ENCODE measurements around the gene DNAH3. TPM values are rescaled to one million over a fixed set of nuclear protein-coding genes. Genes with fewer than 3 reads are reported as not detected.
"Not testable (repeated sequence)": the region's sequence is repeated elsewhere in the genome, so short reads cannot be mapped to it uniquely, and the experiment has no call there.

The DNAH3 gene
- total RNA-seq, 2 donors from 2014 or later, result 0.21 TPM; not detected in 1

DNA sequence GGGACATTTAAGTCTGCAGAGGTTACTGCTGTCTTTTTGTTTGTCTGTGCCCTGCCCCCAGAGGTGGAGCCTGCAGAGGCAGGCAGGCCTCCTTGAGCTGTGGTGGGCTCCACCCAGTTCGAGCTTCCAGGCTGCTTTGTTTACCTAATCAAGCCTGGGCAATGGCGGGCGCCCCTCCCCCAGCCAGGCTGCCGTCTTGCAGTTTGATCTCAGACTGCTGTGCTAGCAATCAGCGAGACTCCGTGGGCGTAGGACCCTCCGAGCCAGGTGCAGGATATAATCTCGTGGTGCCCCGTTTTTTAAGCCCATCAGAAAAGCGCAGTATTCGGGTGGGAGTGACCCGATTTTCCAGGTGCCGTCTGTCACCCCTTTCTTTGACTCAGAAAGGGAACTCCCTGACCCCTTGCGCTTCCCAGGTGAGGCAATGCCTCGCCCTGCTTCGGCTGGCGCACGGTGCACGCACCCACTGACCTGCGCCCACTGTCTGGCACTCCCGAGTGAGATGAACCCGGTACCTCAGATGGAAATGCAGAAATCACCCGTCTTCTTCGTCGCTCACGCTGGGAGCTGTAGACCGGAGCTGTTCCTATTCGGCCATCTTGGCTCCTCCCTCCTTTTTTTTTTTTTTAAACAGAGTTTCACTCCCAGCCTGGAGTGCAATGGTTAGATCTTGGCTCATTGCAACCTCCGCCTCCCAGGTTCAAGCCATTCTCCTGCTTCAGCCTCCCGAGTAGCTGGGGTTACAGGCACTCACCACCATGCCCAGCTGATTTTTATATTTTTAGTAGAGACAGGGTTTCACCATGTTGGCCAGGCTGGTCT, 102.3 kb downstream of the DNAH3 start:
- intact Hi-C loops (cut with DNase I); ATAC-seq; DNase-seq: not testable (repeated sequence)

DNA sequence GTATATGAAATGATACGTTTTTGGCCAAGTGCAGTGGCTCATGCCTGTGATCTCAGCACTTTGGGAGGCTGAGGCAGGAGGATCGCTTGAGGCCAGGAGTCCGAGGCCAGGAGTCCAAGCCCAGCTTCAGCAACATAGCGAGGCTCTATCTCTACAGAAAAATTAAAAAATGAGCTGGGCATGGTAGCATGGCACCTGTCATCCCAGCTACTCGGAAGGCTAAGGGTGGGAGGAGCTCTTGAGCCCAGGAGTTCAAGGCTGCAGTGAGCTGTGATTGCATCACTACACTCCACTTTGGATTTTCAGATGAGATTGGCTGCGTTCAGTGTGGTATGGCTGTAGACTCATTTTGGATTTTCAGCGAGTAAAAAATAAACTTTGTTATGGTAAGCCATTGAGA, 112.4 kb downstream of the DNAH3 start:
- no peak for DNase-seq
- intact Hi-C loops (cut with DNase I), result no loop called here
- no peak for ATAC-seq

DNA sequence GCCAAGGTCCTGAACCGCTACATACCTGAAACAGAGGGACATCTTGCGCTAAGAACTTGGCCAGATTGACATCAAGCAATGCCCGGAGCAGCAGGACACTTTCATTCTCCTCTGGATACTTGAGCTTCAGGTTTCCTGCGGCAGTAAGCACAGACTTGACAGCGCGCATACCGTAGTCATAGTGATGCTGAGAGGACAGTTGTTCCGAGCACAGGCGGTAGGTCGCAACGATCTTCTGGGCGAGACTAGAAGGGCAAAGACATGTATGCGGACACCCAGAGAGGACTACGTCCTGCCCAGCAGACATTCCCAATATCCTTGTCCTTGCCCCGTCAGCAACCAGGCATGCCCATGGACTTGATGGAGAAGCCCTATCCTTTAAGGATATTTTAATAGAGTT, 112.9 kb downstream of the DNAH3 start:
- no peak for ATAC-seq
- DNase-seq, result no peak

DNA sequence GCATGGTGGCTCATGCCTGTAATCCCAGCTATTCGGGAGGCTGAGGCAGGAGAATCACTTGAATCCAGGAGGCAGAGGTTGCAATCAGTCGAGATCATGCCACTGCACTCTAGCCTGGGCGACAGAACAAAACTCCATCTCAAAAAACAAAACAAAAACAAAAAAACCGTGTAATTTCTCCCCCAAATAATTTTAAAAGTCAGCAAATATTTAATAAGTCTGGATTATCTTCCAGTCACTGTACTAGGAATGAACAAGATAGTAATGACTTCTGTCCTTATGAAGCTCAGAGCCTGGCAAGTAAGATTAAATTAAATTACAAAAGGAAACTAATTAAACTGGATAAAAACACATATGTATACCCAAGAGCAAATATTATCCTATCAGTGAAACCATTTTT, 113.5 kb downstream of the DNAH3 start:
- ATAC-seq, result no peak
- intact Hi-C loops (cut with DNase I), result no loop called here
- DNase-seq, result no peak

More for the DNA sequence above, 112.9 kb downstream of the DNAH3 start:
- intact Hi-C loops (cut with DNase I), result no loop called here

DNA sequence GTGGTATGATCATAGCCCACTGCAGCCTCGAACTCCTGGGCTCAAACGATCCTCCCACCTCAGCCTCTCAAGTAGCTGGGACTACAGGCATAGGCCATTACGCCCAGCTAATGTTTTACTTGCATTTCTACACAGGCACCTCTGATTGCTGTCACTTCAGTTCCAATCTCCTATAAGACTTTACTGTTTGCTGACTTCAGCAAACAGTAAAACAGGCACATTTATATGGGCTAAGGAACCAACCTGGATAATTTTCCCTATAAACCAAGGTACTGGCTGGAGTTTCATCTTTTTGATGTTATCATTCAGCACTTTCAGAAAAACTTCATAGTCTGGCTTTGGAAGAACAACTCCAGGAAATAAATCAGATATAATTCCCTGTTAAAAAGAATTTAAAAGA, 114.2 kb downstream of the DNAH3 start:
- DNase-seq, result no peak
- ATAC-seq, result no peak
- intact Hi-C loops (cut with DNase I), result no loop called here

DNA sequence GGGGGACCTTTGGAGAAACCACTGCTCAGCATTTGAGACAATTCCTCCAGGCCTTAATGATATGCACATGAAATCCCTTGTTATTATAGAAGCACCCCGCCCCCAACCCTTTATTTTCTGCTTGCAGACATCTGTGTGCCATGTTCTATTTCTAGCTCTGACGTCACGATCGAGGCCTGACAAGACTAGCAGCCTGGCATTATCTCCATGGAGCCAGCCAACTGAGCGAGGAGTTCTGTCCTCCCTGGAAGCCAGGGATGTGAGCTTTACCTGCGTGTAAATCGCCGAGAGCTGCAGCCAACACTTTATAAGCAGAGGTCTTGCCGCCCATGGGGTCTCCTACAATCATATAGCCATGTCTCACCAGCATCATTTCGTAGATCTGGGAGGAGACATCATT, 116.9 kb downstream of the DNAH3 start:
- peak; percentile 62 to 86 for ATAC-seq
- DNase-seq, result peak; percentile 39
- intact Hi-C loops (cut with DNase I), result no loop called here

DNA sequence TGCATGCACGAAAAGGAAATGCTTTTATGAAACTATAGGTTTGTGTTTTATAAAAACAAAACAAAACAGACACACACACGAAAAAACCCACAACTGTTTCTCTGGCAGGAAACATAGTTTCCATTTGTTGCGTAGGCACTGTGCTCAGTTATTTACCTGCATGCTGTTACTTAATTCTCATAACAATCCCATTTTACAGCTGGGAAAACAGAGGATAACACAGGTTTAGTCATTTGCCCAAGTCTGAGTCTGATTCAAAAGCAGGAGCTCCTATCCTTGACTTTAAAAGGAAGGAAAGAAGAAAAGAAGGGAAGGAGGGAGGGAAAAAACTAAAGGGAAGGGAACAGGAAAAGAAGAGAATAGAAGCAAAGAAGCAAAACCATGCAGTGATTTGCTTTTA, 117.4 kb downstream of the DNAH3 start:
- intact Hi-C loops (cut with DNase I), result no loop called here
- no peak for ATAC-seq
- DNase-seq, result no peak

DNA sequence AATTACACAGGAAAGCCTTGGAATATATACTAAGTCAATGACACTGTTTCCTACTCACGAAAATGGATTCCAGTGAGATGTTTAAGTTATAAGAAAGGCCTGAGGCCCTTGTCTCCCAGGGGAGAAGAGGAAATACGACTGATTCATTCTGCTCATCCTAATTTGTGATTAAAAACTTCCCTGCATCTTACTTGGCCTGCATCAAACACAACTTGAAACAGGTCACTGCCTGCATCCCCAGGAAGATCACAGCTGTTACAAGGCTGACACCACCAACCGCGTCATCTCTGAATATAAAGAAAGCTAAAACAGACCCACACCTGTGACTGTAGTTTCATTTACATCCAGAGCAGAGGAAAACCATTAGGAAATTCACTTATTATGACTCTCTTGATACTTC, 121.9 kb downstream of the DNAH3 start:
- no peak for ATAC-seq
- DNase-seq, result no peak
- intact Hi-C loops (cut with DNase I), result no loop called here

DNA sequence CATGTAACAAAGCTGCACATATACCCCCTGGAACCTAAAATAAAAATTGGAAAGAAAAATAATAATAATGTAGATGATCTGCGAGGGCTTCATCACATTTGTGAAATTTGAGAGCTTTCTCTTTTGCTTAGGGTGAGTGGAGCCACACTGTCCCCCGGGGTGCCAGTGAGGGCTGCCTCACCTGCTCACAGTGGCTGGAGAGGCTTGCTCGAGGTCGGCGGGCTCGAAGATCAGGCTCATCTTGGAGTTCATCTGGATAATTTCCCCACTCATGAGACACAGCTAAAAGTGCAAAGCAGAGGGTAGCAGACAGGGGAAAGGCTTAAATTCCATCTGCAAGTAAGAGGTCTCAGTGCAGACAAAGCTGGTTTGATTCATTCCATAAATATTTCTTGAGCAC, 123.8 kb downstream of the DNAH3 start:
- ATAC-seq, result no peak
- no peak for DNase-seq
- intact Hi-C loops (cut with DNase I), result no loop called here

DNA sequence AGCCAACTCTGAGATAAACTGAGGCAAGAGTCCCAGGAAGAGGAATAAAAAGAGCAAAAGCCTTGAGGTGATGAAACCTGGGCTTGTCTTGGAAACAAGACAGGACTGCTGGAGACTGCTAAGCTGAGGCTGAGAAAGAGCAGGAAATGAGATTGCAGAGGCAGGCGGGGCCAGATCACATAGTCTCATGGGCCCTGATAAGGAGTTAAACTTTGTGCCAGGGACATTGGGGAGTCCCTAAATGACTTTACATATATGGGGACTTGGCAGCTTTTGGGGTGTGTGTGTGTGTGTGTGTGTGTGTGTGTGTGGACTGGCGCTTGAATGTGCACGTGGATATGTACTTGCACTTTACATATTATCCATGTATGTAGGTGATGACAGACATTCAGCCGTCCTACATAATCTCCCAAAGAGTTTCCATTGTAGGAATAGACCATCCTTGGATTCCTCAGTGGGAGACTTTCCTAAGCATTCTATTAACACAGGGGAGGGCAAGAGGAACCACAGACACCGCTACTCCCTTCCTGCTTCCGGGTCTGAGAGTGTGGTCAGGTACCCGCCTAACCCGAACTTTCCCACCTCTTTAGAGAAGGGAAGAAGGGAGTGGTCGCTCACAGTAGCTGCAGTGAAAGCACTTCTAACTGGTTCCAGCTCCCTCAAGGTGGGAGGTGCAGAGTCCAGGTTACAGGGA, 127.0 kb downstream of the DNAH3 start:
- DNase-seq, result peak; percentile 53
- peak; percentile 67 to 74 for ATAC-seq
- intact Hi-C loops (cut with DNase I), result no loop called here

DNA sequence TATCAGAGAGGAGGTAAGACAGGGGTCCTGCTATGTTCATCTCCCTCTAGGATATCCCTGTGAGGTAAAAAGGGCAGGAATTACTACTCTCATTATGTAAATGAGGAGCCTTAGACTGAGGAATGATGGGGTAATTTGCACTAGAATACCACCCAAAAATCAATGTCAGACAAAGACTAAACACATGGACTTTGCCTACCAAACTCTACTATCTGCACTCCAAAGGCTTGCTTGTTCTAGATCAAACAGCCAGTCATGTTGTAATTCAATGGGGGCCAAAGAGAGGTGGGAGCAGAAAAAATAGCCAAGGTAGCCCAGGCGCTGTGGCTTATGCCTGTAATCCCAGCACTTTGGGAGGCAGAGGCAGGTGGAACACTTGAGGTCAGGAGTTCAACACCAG, 129.3 kb downstream of the DNAH3 start:
- intact Hi-C loops (cut with DNase I), result no loop called here

DNA sequence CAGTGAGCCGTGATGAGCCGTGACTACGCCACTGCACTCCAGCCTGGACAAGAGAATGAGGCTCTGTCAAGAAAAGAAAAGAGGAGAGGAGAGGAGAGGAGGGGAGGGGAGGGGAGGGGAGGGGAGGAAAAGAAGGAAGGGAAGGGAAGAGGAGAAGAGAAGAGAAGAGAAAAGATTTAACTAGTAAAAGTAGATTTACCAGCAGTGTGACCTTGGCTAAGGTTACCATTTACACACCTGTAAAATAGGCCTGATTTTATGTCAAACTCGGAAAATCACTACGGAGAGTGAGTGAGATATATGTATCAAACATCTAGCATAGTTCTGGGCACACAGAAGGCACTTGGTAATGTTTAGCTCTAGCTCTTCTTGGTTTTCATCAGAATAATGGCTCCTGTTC, 140.8 kb downstream of the DNAH3 start:
- intact Hi-C loops (cut with DNase I), result no loop called here
- DNase-seq (no peak), ATAC-seq (no peak)

More for the DNA sequence above, 129.3 kb downstream of the DNAH3 start:
- ATAC-seq (no peak), DNase-seq (no peak)

DNA sequence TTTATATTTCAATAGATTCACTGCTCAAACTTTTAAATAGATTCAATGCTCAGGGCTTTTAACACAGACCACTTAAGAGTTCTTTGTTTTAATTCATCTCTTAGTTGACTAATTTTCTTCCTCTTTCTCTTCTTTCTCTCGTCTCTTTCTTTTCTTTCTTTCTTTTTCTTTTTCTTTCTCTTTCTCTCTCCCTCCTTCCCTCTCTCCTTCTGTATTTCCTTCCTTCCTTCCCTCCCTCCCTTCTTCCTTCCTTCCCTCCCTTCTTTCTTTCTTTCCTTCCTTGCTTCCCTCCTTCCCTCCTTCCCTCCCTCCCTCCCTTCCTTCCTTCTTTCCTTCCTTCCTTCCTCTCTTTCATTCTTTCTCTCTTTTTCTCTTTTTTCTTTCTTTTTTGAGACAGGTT, 145.6 kb downstream of the DNAH3 start:
- ATAC-seq (no peak), DNase-seq (no peak)
- intact Hi-C loops (cut with DNase I), result no loop called here

DNA sequence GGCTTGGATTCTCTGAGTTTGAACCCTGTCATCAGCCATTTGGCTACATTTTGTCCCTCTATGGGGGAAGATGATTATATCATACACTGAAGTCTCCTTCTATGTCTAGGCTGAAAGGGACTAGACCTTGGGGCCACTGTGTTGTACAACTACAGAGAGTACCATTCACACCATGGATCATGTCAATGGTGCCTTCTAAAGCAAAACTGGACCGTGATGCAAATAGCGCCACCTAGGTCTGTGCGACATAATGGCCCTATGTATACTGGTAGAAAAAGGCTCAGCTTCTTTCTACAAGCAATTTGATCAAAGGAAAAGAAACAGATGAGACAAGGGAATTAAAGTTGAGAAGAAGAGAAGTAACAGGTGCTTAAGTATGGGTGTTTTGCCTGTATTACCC, 149.4 kb downstream of the DNAH3 start:
- ATAC-seq (no peak), DNase-seq (peak; percentile 23)
- intact Hi-C loops (cut with DNase I), result no loop called here

DNA sequence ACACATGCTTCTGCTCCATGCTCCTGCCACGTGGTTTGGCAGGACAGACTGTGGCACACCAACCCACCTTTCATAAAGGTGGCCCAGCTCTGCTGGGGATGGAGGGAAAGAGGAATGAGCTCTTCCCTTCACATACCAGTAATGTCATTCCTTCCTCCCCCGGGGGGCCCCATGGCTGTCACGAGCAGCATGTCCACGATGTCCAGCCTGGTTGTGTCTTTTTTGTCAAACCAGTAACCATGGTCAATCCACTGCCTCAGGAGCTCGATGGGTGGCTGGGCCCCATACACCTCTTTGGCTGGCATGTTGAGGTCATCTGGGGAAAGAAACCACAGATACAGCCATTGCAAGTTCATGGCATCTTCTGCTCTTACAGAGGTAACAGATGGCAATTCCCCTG, 153.5 kb downstream of the DNAH3 start:
- intact Hi-C loops (cut with DNase I), result no loop called here
- no peak for ATAC-seq

DNA sequence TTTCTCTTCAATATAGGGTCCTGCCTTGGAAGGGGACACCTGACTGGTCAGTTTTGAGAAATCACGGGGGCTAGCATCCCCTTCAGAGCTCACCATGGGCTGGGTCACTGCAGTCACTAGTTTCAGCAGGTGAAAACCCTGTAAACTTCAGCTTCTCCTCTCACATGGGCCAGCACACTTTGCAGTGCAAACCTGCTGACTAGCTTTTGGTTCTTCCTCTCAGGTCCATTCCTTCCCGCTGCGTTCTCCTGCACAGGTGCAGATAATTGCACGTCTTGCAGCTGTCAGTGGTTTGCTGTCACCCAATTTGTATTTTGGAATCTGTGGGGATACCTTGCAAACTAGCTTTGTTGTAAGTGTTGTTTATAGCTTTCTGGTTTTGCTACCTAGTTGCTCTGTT, 154.9 kb downstream of the DNAH3 start:
- intact Hi-C loops (cut with DNase I), result no loop called here
- DNase-seq, result no peak
- ATAC-seq, result no peak

More for the DNA sequence above, 153.5 kb downstream of the DNAH3 start:
- no peak for DNase-seq

DNA sequence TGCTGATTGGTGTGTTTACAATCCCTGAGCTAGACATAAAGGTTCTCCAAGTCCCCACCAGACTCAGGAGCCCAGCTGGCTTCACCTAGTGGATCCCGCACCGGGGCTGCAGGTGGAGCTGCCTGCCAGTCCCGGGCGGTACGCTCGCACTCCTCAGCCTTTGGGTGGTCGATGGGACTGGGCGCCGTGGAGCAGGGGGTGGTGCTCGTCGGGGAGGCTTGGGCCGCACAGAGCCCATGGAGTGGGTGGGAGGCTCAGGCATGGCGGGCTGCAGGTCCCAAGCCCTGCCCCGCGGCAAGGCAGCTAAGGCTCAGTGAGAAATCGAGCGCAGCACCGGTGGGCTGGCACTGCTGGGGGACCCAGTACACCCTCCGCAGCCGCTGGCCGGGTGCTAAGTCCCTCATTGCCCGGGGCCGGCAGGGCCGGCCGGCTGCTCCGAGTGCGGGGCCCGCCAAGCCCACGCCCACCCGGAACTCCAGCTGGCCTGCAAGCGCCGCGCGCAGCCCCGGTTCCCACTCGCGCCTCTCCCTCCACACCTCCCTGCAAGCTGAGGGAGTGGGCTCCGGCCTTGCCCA, 161.1 kb downstream of the DNAH3 start:
- DNase-seq; ATAC-seq; intact Hi-C loops (cut with DNase I): not testable (repeated sequence)

DNA sequence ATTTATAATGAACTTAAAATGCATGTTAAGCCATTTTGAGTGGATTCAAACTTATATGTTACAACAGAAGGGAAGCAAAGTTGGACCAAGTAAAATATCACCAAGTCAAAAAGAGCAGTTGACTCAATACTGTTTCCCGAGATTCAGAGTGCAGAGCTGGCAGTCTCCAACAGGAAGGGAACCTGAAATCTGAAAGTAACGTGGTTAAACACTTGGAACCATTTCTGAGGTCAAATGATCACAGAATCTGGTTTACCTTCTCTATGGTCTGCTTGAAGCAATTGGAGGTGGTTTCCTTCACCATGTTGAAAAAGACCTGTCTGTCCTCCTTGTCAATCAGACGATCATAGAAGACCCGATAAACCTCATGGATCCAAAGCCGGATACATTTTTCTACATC, 163.6 kb downstream of the DNAH3 start:
- DNase-seq (no peak), ATAC-seq (no peak)
- intact Hi-C loops (cut with DNase I), result no loop called here

DNA sequence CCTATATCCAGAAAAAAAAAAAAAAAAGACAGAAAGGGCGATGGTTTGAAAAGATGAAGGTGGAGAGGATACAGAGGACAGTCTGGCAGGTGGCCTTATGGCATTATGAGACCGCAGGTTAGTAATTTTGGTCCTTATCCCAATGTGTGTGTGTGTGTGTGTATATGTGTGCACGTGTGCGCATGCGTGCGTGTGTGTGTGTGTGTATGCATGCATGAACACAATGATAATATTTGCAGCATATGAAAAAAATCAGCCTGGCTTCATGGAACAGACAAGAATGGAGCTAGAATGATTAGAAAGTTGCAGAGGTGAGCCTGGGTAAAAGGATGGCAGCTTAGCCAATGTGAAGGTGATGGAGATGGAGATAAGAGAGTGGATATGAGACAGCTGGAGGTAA, 166.6 kb downstream of the DNAH3 start:
- no peak for DNase-seq
- ATAC-seq, result no peak
- intact Hi-C loops (cut with DNase I), result no loop called here

DNA sequence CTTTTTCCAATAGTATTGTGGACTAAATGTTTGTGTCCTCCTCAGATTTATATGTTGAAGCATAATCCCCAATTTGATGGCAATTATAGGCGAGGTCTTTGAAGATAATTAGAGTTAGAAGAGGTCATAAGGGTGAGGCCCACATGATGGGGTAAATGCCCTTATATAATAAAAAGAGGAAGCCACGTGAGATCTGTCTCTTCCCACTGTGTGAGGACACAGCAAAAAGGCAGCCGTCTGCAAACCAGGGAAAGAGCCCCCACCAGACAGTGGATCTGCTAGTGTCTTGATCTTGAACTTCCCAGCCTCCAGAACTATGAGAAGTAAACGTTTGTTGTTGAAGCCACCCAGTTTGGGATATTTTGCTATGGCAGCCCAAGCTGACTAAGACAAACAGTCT, 174.1 kb downstream of the DNAH3 start:
- no peak for ATAC-seq
- DNase-seq, result no peak
- intact Hi-C loops (cut with DNase I), result no loop called here

Data from left cardiac atrium (tissue), 4 donors.